ENCODE results near the gene GTSE1. TPM values are rescaled to one million over a fixed set of nuclear protein-coding genes. Genes with fewer than 3 reads are reported as not detected.
A peak's percentile ranks its signal among the peaks of the same experiment; 100 is the strongest.

The GTSE1 gene
- total RNA-seq, 1 experiment from 2014 or later, result 42.6 TPM

DNA sequence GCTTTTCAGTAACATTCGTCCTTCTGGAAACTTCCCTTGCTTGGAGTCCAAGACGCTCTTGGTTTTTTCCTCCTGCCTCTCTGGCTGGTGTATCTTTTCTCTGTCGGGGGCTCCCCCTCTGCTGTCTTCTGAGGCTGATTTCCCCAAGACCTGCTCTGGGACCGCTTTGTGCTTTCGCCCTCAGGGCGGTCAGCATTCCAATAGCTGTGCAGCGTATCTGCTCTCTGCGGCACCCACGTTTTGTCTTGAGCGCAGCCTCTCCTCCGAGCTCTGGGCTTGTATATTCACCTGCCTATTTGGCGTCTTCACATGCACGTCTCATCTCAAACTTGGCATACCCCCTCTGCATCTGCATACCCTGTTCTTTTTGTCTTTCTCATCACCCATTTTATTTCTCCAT is 2.4 kb downstream of the GTSE1 start:
- peak overlapping the region in 2 of 3 experiments; percentile 7 to 25; a peak in 2 of 7 replicates for H3K27ac Mint-ChIP-seq

More for the DNA sequence above, 2.4 kb downstream of the GTSE1 start:
- no peak overlapping the region for H3K23ac ChIP-seq (ENCODE audit: insufficient read length, low read depth, low read length)
- no peak overlapping the region for H3K4me2 ChIP-seq (ENCODE audit: insufficient read depth, insufficient read length, low read length)
- H3K79me2 ChIP-seq (ENCODE audit: insufficient read depth, low read length), result peaks cover 4% of the 10 kb centered on the region; the same call in 1 of the 2 replicates
- no peak overlapping the region for H2BK120ac ChIP-seq (ENCODE audit: low read depth, low read length, poor library complexity, severe bottlenecking)
- no peaks in the 10 kb centered on the region for H3K4me1 ChIP-seq (ENCODE audit: insufficient read depth, low read length)
- no peak overlapping the region for H4K91ac ChIP-seq (ENCODE audit: insufficient read length, low read depth, low read length)
- H3K9ac ChIP-seq (ENCODE audit: extremely low read depth, insufficient read length, low read length), result no peak overlapping the region
- no peak overlapping the region for H2BK15ac ChIP-seq (ENCODE audit: low read depth, low read length)
- H3K27me3 Mint-ChIP-seq (ENCODE audit: low read depth), result no peaks in the 10 kb centered on the region
- H3K4me1 Mint-ChIP-seq, result peaks cover 23% of the 10 kb centered on the region in 2 experiments
- no peak overlapping the region for H2BK12ac ChIP-seq (ENCODE audit: insufficient read length, low read depth, low read length)
- H3K36me3 Mint-ChIP-seq (ENCODE audit: insufficient read depth in 1 of 3, low read depth in 3 of 3), result peaks cover 17 to 38% (median 35%) of the 10 kb centered on the region in 3 experiments; a peak in 6 of 7 replicates
- DNase-seq, result no peak
- H3K56ac ChIP-seq (ENCODE audit: insufficient read length, low read depth, low read length), result no peak overlapping the region
- H3K4me3 Mint-ChIP-seq, result peak overlapping the region; percentile 61 to 84; a peak in 4 of 5 replicates
- no peak overlapping the region for H3K18ac ChIP-seq (ENCODE audit: insufficient read length, low read depth, low read length)
- no peak overlapping the region for H4K5ac ChIP-seq (ENCODE audit: insufficient read length, low read depth, low read length)
- no peak overlapping the region for H3T11ph ChIP-seq (ENCODE audit: low read length)
- H2AFZ ChIP-seq (ENCODE audit: low read length), result no peak overlapping the region
- no peaks in the 10 kb centered on the region for H3K9me3 Mint-ChIP-seq
- no peak overlapping the region for H2BK5ac ChIP-seq (ENCODE audit: insufficient read length, low read length)
- no peak overlapping the region for H3K14ac ChIP-seq (ENCODE audit: insufficient read depth, low read length)
- TF ChIP-seq, protein P1, sequence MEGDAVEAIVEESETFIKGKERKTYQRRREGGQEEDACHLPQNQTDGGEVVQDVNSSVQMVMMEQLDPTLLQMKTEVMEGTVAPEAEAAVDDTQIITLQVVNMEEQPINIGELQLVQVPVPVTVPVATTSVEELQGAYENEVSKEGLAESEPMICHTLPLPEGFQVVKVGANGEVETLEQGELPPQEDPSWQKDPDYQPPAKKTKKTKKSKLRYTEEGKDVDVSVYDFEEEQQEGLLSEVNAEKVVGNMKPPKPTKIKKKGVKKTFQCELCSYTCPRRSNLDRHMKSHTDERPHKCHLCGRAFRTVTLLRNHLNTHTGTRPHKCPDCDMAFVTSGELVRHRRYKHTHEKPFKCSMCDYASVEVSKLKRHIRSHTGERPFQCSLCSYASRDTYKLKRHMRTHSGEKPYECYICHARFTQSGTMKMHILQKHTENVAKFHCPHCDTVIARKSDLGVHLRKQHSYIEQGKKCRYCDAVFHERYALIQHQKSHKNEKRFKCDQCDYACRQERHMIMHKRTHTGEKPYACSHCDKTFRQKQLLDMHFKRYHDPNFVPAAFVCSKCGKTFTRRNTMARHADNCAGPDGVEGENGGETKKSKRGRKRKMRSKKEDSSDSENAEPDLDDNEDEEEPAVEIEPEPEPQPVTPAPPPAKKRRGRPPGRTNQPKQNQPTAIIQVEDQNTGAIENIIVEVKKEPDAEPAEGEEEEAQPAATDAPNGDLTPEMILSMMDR (conservative IDR thresholded peaks at IDR 0.05), result no peak
- no peak overlapping the region for H2AK5ac ChIP-seq (ENCODE audit: insufficient read length, low read length)
- H2BK20ac ChIP-seq (ENCODE audit: low read depth, low read length, poor library complexity, severe bottlenecking), result no peak overlapping the region
- no peaks in the 10 kb centered on the region for H3K27me3 ChIP-seq (ENCODE audit: insufficient read depth, low read length)
- H3K9me3 ChIP-seq (ENCODE audit: control insufficient read depth, low read depth, low read length), result no peaks in the 10 kb centered on the region
- H3K4ac ChIP-seq (ENCODE audit: low read depth, low read length), result no peak overlapping the region
- H3K27ac ChIP-seq (ENCODE audit: insufficient read length, low read depth, low read length), result no peak overlapping the region
- peaks cover 7% of the 10 kb centered on the region for H3K79me1 ChIP-seq (ENCODE audit: insufficient read depth, low read depth, low read length, poor library complexity, severe bottlenecking)
- no peak overlapping the region for H4K8ac ChIP-seq (replicated peaks; ENCODE audit: insufficient read length, low read depth, low read length)
- H4K20me1 ChIP-seq (ENCODE audit: control insufficient read depth, insufficient read depth, insufficient read length), result no peaks in the 10 kb centered on the region
- H3K23me2 ChIP-seq (ENCODE audit: insufficient read length, low read depth, low read length, poor library complexity, severe bottlenecking), result peaks cover 9% of the 10 kb centered on the region
- no CpG with 5 or more reads among the region's 13 CpGs for WGBS (ENCODE audit: extremely low coverage, insufficient read length, low lambda C conversion rate)

All from H9 (cell line).